C4-2B (cell line): ENCODE measurements around the gene PLIN1.

ENCODE experiments used
- H3K27ac ChIP-seq: fragments of 450-650 bp; 2 replicates; pipeline ENCODE4 v1.5.1; 2017
- CTCF ChIP-seq: fragments of 450-650 bp; conservative IDR thresholded peaks from 2 replicates; pipeline ENCODE4 v1.5.1; 2017; ENCODE audit warnings: mild to moderate bottlenecking
- ZFX ChIP-seq: fragments of 450-650 bp; IDR thresholded peaks from 2 replicates; pipeline ENCODE4 v1.6.1; 2017

PLIN1 gene

GRCh38 chr15:89645680-89646079, 33.5 kb downstream of the PLIN1 start:
- no peak overlapping the region for H3K27ac ChIP-seq
- TF ChIP-seq ZFX (no peak), CTCF (no peak)

- TF ChIP-seq CTCF, result no peak
- no peak for TF ChIP-seq ZFX
- H3K27ac ChIP-seq, result no peak overlapping the region
Measured at GRCh38 chr15:89642106-89642505, 37.1 kb downstream of the PLIN1 start.

GRCh38 chr15:89641053-89641452, 38.1 kb downstream of the PLIN1 start:
- no peak for TF ChIP-seq CTCF
- no peak for TF ChIP-seq ZFX

GRCh38 chr15:89640245-89640644, 38.9 kb downstream of the PLIN1 start:
- TF ChIP-seq ZFX, result no peak
- TF ChIP-seq CTCF, result no peak
- no peak overlapping the region for H3K27ac ChIP-seq

More at GRCh38 chr15:89641053-89641452, 38.1 kb downstream of the PLIN1 start:
- H3K27ac ChIP-seq, result no peak overlapping the region

GRCh38 chr15:89633585-89633984, 45.6 kb downstream of the PLIN1 start:
- H3K27ac ChIP-seq, result no peak overlapping the region
- TF ChIP-seq ZFX (no peak), CTCF (no peak)

- TF ChIP-seq ZFX (no peak), CTCF (no peak)
- H3K27ac ChIP-seq, result no peak overlapping the region
Measured at GRCh38 chr15:89632563-89633430, 46.4 kb downstream of the PLIN1 start.

GRCh38 chr15:89631902-89632264, 47.3 kb downstream of the PLIN1 start:
- H3K27ac ChIP-seq, result no peak overlapping the region
- no peak for TF ChIP-seq ZFX
- TF ChIP-seq CTCF, result no peak
